ENCODE results near the gene SRC. TPM values are rescaled to one million over a fixed set of nuclear protein-coding genes. Genes with fewer than 3 reads are reported as not detected.

The SRC gene
- total RNA-seq, 1 donor from 2014 or later: 20.8 TPM

DNA sequence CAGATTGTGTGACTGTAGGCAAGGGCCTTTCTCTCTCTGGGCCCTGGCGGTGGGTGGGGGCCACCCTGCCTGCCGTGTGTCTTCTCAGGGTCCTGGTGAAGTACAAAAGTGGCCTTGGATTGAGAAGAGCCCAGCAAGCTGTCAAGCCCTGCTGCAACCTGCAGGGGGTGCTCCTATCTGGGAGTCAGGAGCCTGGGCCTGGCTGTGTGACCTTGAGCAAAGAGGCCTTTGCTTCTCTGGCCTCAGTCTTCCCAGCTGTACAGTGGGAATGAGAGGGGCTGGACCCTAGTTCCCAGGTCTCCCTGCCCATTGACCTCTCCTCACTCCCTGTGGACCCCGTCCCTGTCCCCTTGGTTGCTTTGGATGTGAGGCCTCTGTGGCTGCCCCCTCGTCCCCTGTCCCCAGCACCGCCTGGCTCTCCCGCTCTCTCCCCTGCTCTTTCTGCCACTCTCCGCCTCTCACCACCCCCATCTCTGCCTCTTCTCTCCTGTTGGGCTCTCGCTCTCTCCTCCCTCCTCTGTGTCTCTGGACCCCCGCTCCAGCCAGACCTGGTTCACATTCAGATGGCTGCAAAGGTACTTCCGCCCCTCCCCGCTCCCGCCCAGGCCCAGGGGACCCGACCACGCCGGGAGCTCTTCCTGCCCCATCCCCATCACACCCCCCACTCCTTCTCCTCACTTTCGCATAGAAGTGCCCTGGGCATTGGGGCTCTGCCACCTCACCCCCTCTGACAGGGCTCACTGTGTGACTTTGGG lies 46.7 kb downstream of the SRC start:
- FAIRE-seq: no peak
- DNase-seq (ENCODE audit: low spot score in 2 of 2): no peak

DNA sequence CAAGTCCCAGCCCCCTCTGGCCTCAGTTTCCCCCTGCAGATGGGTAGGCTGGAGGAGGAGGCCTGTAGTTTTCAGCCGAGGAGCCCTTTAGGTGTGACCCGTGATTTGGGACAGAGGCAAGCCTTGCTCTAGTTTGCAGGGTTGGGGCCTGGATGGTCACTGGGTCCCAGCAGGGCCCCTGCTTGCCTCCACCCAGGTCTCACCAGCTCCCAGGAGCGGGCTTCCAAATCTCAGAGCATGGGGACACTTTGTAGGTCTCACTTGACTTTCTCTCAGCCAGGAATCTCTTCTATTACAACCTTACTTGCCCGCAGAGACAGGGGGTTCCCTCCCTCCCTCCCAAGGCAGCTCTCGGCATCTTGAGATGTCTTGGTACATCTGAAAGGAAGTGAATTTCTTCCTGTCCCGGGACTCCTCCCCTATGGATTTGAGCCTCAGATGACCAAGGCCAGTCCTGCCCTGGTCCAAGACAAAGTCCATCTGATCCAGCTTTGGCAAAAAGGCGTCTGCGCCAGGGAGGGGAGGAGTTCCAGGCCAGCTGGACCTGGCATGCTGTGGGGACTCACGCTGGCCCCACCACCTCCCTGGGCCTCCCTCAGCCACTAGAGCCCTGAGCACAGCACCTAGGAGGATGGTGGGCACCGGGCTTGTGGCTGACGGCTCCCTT lies 47.4 kb downstream of the SRC start:
- FAIRE-seq: no peak
- no peak for DNase-seq (ENCODE audit: low spot score in 2 of 2)

GRCh38 chr20:37393863-37394542 lies 48.1 kb downstream of the SRC start:
- no peak for FAIRE-seq
- DNase-seq (ENCODE audit: low spot score in 2 of 2): no peak

- FAIRE-seq (no peak), DNase-seq (ENCODE audit: low spot score in 2 of 2) (no peak)
Observed at GRCh38 chr20:37394543-37395409, 48.8 kb downstream of the SRC start.

GRCh38 chr20:37395410-37395797 lies 49.5 kb downstream of the SRC start:
- DNase-seq (ENCODE audit: low spot score in 2 of 2) (no peak), FAIRE-seq (no peak)

DNA sequence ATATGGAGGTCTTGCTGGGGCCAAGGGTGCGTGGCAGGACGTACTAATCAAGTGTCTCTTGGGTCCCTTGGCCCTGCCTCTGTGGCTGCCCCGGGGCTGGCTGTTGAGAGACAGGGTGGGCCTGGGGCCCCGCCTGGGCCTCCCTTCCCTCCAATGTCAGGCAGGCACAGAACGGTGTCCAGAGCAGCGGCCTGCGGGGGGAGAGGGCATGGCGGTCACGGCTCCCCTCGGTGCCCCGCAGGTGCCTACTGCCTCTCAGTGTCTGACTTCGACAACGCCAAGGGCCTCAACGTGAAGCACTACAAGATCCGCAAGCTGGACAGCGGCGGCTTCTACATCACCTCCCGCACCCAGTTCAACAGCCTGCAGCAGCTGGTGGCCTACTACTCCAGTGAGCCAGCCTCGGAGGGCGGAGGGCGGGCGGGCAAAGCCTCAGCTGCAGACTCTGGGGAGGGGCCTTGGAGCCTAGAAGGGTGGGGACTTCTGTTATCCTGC lies 50.0 kb downstream of the SRC start:
- DNase-seq (ENCODE audit: low spot score in 2 of 2): no peak
- no peak for FAIRE-seq

DNA sequence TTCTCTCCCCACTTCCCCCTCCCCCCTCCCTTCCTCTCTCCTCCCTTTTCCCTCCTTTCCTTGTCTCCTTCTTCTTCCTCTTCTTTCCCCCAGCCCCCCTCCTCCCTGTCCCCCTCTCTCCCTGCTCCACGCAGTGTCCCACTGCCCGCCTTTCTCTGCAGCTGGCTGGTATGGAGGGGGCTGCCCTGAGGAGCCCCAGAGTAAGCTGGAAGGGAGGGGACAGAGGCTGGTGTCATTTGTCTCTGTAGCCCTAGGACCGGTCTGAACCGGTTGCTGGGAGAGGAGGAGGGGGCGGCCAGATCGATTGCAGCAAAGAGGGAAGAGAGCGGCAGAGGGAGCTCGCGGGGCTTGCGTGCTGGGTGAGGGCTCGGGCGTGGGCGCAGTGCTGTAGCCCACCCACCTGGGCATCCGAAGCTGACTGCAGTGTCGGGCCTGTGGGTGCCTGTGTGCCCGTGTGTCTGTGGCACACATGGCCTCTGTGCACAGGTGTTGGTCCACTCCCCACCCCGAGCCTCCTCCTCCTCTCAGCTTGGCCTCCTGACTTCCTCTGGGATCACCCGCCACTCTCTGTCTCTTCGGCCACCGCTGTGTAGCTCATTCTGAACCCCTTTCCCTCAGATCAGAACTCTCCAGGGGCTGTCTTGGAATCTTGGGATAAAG lies 50.6 kb downstream of the SRC start:
- no peak for DNase-seq (ENCODE audit: low spot score in 2 of 2)

DNA sequence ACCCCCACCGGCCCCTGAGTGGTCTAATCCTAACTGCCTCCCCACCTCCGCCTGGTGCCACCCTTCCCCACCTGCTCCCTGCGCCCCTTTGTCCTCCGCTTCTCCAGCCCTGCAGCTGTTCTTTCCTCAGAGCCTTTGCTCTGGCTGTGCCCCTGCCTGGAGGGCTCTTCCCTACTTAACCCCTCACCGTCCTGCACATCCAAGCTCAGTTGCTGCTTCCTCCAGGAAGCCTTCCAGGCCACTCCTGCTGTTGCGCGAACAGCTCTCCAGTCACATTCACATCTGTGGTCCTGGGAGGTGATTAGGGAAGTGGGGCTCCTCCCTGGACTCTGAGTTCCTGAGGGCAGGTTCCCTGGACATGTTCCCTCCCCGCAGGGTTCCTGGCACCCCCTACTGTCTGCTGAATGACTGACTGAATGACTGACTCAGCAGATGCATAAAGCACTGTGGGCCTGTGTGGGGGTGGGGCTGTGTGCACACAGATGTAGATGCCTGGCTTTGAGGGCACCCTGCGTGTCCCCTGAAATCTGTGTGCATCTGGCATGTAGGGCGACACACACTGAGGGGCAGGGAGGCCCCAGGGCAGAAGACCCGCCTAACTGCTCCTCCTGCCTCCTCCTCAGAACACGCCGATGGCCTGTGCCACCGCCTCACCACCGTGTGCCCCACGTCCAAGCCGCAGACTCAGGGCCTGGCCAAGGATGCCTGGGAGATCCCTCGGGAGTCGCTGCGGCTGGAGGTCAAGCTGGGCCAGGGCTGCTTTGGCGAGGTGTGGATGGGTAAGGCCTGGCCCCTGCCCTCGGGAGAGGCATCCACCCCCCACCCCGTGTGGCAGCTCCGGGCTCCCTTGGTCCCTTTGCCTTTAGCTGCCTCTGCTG lies 51.4 kb downstream of the SRC start:
- no peak for FAIRE-seq
- no peak for DNase-seq (ENCODE audit: low spot score in 2 of 2)

More for the DNA sequence above, 50.6 kb downstream of the SRC start:
- FAIRE-seq: no peak

GRCh38 chr20:37397954-37398749 lies 52.2 kb downstream of the SRC start:
- DNase-seq (ENCODE audit: low spot score in 2 of 2) (no peak), FAIRE-seq (no peak)

DNA sequence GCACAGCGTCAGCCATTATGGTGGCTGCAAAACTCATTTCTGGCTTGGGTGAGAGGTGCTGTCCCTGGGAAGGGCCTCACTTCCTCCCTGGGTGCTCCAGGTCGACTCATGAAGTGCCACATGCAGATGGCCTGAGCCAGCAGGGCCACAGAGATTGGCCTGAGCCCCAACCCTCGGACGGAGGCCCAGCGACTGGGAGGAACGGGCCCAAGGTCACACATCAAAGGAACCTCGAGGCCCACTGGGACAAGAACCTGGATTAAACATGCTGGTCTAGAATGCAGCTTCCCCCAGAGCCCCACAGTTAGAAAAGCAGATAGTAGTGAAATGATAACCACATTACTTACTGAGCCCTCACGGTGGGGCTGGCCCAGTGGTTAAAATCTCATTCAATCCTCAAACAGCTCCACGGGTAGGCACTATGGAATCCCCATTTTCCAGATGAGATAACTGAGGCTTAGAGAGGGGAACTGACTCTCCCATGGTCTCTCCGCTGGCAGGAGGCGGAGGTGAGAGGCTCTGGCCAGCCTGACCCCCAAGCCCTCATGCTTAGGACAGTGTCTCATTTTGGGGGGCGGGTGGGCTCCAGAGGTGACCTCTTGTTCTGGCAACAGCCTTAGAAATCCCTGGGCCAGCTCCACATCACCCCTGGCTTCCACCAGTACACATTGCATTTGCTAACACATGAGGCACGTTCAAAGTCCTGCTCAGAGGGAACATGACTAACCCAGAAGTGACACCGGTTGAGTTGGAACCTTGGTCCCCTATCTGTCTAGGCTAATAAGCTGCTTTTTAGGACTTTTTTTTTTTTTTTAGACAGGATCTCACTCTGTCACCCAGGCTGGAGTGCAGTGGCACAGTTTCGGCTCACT lies 53.0 kb downstream of the SRC start:
- FAIRE-seq (no peak), DNase-seq (ENCODE audit: low spot score in 2 of 2) (no peak)

- no peak for FAIRE-seq
- no peak for DNase-seq (ENCODE audit: low spot score in 2 of 2)
Observed at GRCh38 chr20:37401282-37401929, 55.5 kb downstream of the SRC start.

DNA sequence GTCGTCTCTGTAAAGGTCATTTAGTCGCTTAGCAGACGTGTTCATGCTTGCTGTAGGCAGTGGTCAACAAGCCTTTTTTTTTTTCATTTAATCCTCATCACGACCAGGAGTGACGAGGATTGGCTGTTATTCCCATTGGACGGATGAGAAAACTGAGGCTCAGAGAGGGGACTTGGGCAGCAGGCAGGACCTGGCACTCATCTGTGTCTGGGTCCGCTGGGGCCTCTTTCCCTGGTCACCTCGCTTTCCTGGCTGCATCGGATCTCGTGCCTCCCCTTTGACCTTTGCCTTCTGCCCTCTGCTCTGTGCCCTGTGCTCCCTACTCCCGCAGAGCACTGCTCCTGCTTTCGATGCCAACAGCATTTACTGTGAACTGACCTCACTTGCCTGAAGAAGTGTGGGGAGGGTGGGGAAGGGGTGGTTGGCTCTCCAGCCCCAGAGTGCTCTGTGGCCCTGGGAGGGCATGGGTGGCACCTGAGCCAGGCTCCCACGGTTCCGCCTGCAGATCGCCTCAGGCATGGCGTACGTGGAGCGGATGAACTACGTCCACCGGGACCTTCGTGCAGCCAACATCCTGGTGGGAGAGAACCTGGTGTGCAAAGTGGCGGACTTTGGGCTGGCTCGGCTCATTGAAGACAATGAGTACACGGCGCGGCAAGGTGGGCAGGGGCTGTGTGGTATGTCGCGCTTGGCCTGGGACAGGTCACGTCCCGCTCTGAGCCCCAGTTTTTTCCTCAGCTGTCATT lies 56.2 kb downstream of the SRC start:
- DNase-seq (ENCODE audit: low spot score in 2 of 2) (no peak), FAIRE-seq (no peak)

DNA sequence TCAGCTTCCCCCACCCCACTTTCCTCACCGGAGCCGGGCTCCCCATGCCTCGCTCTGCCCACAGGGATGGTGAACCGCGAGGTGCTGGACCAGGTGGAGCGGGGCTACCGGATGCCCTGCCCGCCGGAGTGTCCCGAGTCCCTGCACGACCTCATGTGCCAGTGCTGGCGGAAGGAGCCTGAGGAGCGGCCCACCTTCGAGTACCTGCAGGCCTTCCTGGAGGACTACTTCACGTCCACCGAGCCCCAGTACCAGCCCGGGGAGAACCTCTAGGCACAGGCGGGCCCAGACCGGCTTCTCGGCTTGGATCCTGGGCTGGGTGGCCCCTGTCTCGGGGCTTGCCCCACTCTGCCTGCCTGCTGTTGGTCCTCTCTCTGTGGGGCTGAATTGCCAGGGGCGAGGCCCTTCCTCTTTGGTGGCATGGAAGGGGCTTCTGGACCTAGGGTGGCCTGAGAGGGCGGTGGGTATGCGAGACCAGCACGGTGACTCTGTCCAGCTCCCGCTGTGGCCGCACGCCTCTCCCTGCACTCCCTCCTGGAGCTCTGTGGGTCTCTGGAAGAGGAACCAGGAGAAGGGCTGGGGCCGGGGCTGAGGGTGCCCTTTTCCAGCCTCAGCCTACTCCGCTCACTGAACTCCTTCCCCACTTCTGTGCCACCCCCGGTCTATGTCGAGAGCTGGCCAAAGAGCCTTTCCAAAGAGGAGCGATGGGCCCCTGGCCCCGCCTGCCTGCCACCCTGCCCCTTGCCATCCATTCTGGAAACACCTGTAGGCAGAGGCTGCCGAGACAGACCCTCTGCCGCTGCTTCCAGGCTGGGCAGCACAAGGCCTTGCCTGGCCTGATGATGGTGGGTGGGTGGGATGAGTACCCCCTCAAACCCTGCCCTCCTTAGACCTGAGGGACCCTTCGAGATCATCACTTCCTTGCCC lies 57.4 kb downstream of the SRC start:
- no peak for FAIRE-seq
- DNase-seq (ENCODE audit: low spot score in 2 of 2): no peak

- no peak for DNase-seq (ENCODE audit: low spot score in 2 of 2)
- no peak for FAIRE-seq
Observed at GRCh38 chr20:37404461-37404890, 58.5 kb downstream of the SRC start.

DNA sequence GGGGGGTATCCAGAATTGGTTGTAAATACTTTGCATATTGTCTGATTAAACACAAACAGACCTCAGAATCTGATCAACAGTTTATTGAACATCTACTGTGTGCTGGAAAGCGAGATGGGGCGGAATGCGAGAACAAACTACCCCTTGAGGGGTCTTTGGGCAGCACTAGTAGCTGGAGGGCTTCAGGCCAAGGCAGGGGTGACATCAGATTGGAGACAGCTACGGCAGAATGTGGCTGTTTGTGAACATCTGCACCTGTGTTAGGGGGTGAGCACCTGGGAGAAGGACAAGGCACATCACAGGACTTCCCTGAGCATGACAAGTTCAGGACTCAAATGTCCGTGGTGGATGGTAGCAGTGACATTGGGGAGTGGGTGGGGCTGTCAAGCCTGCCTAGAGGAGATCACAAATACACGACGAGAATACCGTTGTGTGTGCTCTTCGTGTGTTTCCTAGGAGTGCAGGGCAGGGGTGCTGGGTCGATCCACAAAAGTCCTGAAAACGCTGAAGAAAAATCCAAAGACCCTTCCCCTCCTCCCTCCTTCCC lies 59.5 kb downstream of the SRC start:
- DNase-seq (ENCODE audit: low spot score in 2 of 2) (no peak), FAIRE-seq (no peak)

Data from frontal cortex (tissue), 4 donors.